Glutamatergic neuron (in vitro differentiated cells): ENCODE data around the gene TEX52. TPM values are rescaled to one million over a fixed set of nuclear protein-coding genes. Genes with fewer than 3 reads are reported as not detected.

Experiments
- DNase-seq: peaks from one replicate; pipeline ENCODE4 v3.0.0; 2022
- H3K27ac Mint-ChIP-seq: one replicate; pipeline ENCODE4 v1.8.0; 2020; ENCODE audit warnings: mild to moderate bottlenecking, mixed read lengths, inconsistent platforms; ENCODE audit not compliant: unreplicated experiment
- H3K27me3 Mint-ChIP-seq: one replicate; pipeline ENCODE4 v1.8.0; 2020; ENCODE audit warnings: mild to moderate bottlenecking, moderate library complexity, mixed read lengths, inconsistent platforms; ENCODE audit not compliant: unreplicated experiment
- H3K36me3 Mint-ChIP-seq: one replicate; pipeline ENCODE4 v1.8.0; 2020; ENCODE audit warnings: mild to moderate bottlenecking, mixed read lengths, inconsistent platforms; ENCODE audit not compliant: unreplicated experiment
- H3K4me1 Mint-ChIP-seq: one replicate; pipeline ENCODE4 v1.8.0; 2020; ENCODE audit warnings: mild to moderate bottlenecking, low read depth, mixed read lengths, inconsistent platforms; ENCODE audit not compliant: unreplicated experiment
- H3K4me3 Mint-ChIP-seq: one replicate; pipeline ENCODE4 v1.8.0; 2020; ENCODE audit warnings: mild to moderate bottlenecking, mixed read lengths, inconsistent platforms; ENCODE audit not compliant: unreplicated experiment
- H3K9me3 Mint-ChIP-seq: one replicate; pipeline ENCODE4 v1.8.0; 2020; ENCODE audit warnings: mild to moderate bottlenecking, moderate library complexity, mixed read lengths, inconsistent platforms; ENCODE audit not compliant: unreplicated experiment
- CTCF ChIP-seq: fragments of 200-600 bp; sonication (generic); IDR thresholded peaks from one replicate; pipeline ENCODE4 v1.5.0; 2021; ENCODE audit not compliant: partially characterized antibody, unreplicated experiment
- total RNA-seq: library from RNA; stranded (reverse); fragmentation: NEBNext Ultra II Directional; extraction: Animal tissue kit (Norgen Biotek cat#: 25700); gene quantifications from one replicate; pipeline ENCODE4 v1.2.1, GENCODE V29; 2021; ENCODE audit not compliant: unreplicated experiment

Gene TEX52
- total RNA-seq, 1 donor from 2014 or later: not detected

GRCh38 chr12:2895511-2895910, 38.7 kb upstream of the TEX52 start:
- peaks cover 2% of the 10 kb centered on the region for H3K9me3 Mint-ChIP-seq
- no peak overlapping the region for H3K27ac Mint-ChIP-seq
- DNase-seq: no peak
- H3K4me3 Mint-ChIP-seq: no peak overlapping the region
- TF ChIP-seq CTCF: no peak
- no peaks in the 10 kb centered on the region for H3K36me3 Mint-ChIP-seq
- H3K4me1 Mint-ChIP-seq: peaks cover 7% of the 10 kb centered on the region
- peaks cover 2% of the 10 kb centered on the region for H3K27me3 Mint-ChIP-seq

GRCh38 chr12:2895051-2895451, 38.2 kb upstream of the TEX52 start:
- Mint-ChIP-seq H3K4me3 (no peak overlapping the region), H3K4me1 (peaks cover 7% of the 10 kb centered on the region), H3K9me3 (peaks cover 5% of the 10 kb centered on the region), H3K36me3 (no peaks in the 10 kb centered on the region), H3K27ac (no peak overlapping the region), H3K27me3 (peaks cover 6% of the 10 kb centered on the region)
- no peak for DNase-seq
- no peak for TF ChIP-seq CTCF

- no peak for DNase-seq
- H3K4me3 Mint-ChIP-seq: no peak overlapping the region
- TF ChIP-seq CTCF: no peak
- peaks cover 5% of the 10 kb centered on the region for H3K9me3 Mint-ChIP-seq
- peaks cover 6% of the 10 kb centered on the region for H3K27me3 Mint-ChIP-seq
- H3K4me1 Mint-ChIP-seq: peaks cover 9% of the 10 kb centered on the region
- H3K27ac Mint-ChIP-seq: no peak overlapping the region
- no peaks in the 10 kb centered on the region for H3K36me3 Mint-ChIP-seq
These were observed 36.2 kb upstream of the TEX52 start for GRCh38 chr12:2893007-2893406.

- Mint-ChIP-seq H3K36me3 (no peaks in the 10 kb centered on the region), H3K27me3 (peaks cover 6% of the 10 kb centered on the region), H3K4me1 (peaks cover 9% of the 10 kb centered on the region), H3K27ac (no peak overlapping the region), H3K4me3 (peak overlapping the region; percentile 89), H3K9me3 (peaks cover 5% of the 10 kb centered on the region)
- no peak for TF ChIP-seq CTCF
- no peak for DNase-seq
These were observed 35.4 kb upstream of the TEX52 start for GRCh38 chr12:2892246-2892645.

- peaks cover 6% of the 10 kb centered on the region for H3K27me3 Mint-ChIP-seq
- H3K9me3 Mint-ChIP-seq: peaks cover 5% of the 10 kb centered on the region
- H3K4me3 Mint-ChIP-seq: peak overlapping the region; percentile 89
- peak; percentile 46 for DNase-seq
- no peak for TF ChIP-seq CTCF
- no peaks in the 10 kb centered on the region for H3K36me3 Mint-ChIP-seq
- H3K4me1 Mint-ChIP-seq: peaks cover 9% of the 10 kb centered on the region
- no peak overlapping the region for H3K27ac Mint-ChIP-seq
These were observed 34.6 kb upstream of the TEX52 start for GRCh38 chr12:2891240-2892053.
